Naive thymus-derived CD8-positive, alpha-beta T cell (primary cell): ENCODE measurements around the gene A2M. TPM values are rescaled to one million over a fixed set of nuclear protein-coding genes. Genes with fewer than 3 reads are reported as not detected.
A peak's percentile ranks its signal among the peaks of the same experiment; 100 is the strongest.

ENCODE experiments used
- ATAC-seq, 2 donors: fragments of 150-1000 bp; cut with Tn5 transposase in 1 of 2; sonication (Bioruptor Pico), chemical (Tn5 transposase) in 1 of 2; 1 replicate in 1 of 2; 2 replicates in 1 of 2; pipeline ENCODE4 v1.10.0; 2021; ENCODE audit warnings: mild to moderate bottlenecking in 2 of 2, moderate library complexity in 2 of 2
- POLR2A ChIA-PET: fragments of 350-600 bp; sonication (Branson Sonifier 250); formaldehyde crosslinking; loops from one replicate; lab custom pipeline; 2021; ENCODE audit warnings: antibody characterized with exemption; lab: Charles Lee
- DNase-seq, 10 donors: peaks; one replicate each; pipeline versions ENCODE4 v3.0.0 to v3.0.0-alpha.2; 2020 to 2022
- H3K27ac Mint-ChIP-seq, 10 donors: one replicate each; pipeline ENCODE4 v1.8.0; 2020 to 2022; ENCODE audit warnings: mild to moderate bottlenecking in 10 of 10, mixed read lengths in 10 of 10, moderate library complexity in 4 of 10, inconsistent platforms in 1 of 10
- H3K27me3 Mint-ChIP-seq, 5 donors: one replicate each; pipeline ENCODE4 v1.8.0; 2021 to 2022; ENCODE audit warnings: mixed read lengths in 5 of 5
- H3K36me3 Mint-ChIP-seq, 3 donors: one replicate each; pipeline ENCODE4 v1.8.0; 2020 to 2022; ENCODE audit warnings: mixed read lengths in 3 of 3, mild to moderate bottlenecking in 2 of 3, inconsistent platforms in 1 of 3
- H3K4me1 Mint-ChIP-seq, 4 donors: one replicate each; pipeline ENCODE4 v1.8.0; 2021 to 2022; ENCODE audit warnings: mixed read lengths in 4 of 4
- H3K4me3 Mint-ChIP-seq, 10 donors: one replicate each; pipeline ENCODE4 v1.8.0; 2020 to 2022; ENCODE audit warnings: mild to moderate bottlenecking in 10 of 10, mixed read lengths in 10 of 10, moderate library complexity in 6 of 10, inconsistent platforms in 1 of 10
- H3K9me3 Mint-ChIP-seq, 9 donors: one replicate each; pipeline ENCODE4 v1.8.0; 2020 to 2022; ENCODE audit warnings: mixed read lengths in 9 of 9, mild to moderate bottlenecking in 3 of 9, inconsistent platforms in 1 of 9, moderate library complexity in 1 of 9
- polyA plus RNA-seq, 3 donors: library from polyadenylated mRNA; unstranded; fragments of 300-500 nt; fragmentation: Illumina TruSeq; gene quantifications; one replicate each; pipeline ENCODE4 v1.2.3, GENCODE V29; 2021
- total RNA-seq, 8 experiments: library from RNA in 2 of 8; stranded (reverse) in 2 of 8; gene quantifications; one replicate each; pipeline ENCODE4 v1.2.3 and lab custom pipeline; 2021 to 2026

Gene A2M
- total and polyA plus RNA-seq, 5 experiments from 2014 or later, result 0.03 to 1.5 (median 0.36) TPM; not detected in 2

DNA sequence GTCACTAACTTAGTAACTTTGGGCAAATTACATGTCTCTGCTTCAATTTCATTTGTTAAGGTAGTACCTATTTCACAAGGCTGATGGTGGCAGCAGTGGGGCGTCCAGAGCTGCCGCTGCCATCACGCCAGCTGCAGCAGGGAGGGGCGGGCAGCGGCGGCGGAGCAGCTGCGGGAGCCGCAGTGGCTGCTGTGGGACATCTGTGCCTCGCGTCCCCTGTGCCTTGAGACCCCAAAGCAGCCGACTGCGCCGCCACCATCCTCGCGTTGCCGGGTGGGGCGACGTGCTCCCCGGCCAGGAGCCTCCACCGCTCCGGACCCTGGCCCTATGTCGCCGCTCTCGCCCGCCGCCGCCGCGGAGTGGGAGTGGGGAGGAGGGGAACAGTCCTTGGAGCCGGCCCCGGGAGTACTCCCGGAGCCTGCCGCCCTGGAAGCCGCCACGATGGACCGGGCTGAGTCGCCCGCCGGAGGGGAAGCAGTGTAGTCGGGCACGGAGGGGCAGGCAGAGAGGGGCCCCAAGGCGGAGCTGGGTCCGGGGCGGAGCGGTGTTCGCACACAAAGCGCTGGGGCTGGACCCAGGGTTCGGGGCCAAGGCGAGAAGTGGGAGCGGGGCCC is 51.4 kb downstream of the A2M start:
- H3K4me1 Mint-ChIP-seq, result peaks cover 3 to 10% (median 9%) of the 10 kb centered on the region in 4 donors
- peaks cover 0 to 2% (median 0%) of the 10 kb centered on the region in 3 donors for H3K36me3 Mint-ChIP-seq
- DNase-seq, result peak; percentile 19 to 71 (median 44)
- no peaks in the 10 kb centered on the region for H3K9me3 Mint-ChIP-seq
- peak overlapping the region; percentile 79 to 89 (median 83) for H3K4me3 Mint-ChIP-seq
- ATAC-seq, result peak; percentile 91 to 93
- POLR2A ChIA-PET, result interaction anchor here (0.6 to 1.2 kb wide), 3 partner anchors 15 to 422 kb away, joined by 3 to 4 read pairs (median 4); partner anchors contain the start of gene M6PR
- peak overlapping the region in 5 of 10 donors; percentile 7 to 65 (median 24) for H3K27ac Mint-ChIP-seq
- peaks cover 0 to 2% (median 0%) of the 10 kb centered on the region in 5 donors for H3K27me3 Mint-ChIP-seq

DNA sequence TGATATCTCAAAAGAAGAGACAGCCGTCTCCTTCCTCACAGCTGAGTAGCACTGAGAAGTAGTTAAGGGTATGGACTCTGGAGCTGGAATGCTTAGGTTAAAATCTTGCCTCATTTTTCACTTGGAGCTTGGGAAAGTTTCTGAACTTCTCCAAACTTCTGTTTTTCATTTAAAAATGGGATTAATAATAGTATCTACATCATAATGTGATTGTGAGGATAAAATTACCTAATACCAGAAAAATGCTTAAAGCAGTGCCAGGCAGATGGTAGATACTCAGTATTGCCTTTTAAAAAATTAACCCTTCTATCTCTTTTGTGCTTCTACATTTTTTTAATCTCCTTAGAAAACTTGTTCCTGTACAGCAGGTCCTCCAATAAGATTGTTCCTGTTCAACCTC is 63.1 kb downstream of the A2M start:
- ATAC-seq, result no peak
- no peak for DNase-seq
- H3K27ac Mint-ChIP-seq, result peak overlapping the region in 1 of 10 donors; percentile 52
- no peak overlapping the region for H3K4me3 Mint-ChIP-seq
- peaks cover 0 to 4% (median 0%) of the 10 kb centered on the region in 3 donors for H3K36me3 Mint-ChIP-seq
- peaks cover 0 to 7% (median 3%) of the 10 kb centered on the region in 4 donors for H3K4me1 Mint-ChIP-seq
- POLR2A ChIA-PET, result no interaction called here
- no peaks in the 10 kb centered on the region for H3K9me3 Mint-ChIP-seq
- no peaks in the 10 kb centered on the region for H3K27me3 Mint-ChIP-seq

DNA sequence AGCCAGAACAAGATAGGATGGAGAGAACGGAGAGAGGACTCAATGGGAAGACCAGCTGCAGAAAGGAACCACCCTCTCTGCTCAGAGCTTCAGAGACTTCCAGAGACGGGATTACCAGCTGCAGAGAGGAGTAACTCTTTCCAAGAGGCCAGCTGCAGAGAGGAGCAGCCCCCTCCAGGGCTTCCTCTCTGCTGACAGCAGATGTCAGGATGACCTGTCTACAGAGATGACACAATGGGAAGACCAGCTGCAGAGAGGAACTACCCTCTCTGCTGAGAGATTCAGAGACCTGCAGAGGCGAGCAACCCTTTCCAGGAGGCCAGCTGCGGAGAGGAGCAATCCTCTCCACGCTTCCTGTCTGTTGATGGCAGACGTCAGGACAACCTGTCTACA is 64.6 kb downstream of the A2M start:
- POLR2A ChIA-PET, result interaction anchor here (1.7 kb wide), 1 partner anchor 102 kb away, joined by 11 read pairs; the partner anchor contains the start of gene M6PR

DNA sequence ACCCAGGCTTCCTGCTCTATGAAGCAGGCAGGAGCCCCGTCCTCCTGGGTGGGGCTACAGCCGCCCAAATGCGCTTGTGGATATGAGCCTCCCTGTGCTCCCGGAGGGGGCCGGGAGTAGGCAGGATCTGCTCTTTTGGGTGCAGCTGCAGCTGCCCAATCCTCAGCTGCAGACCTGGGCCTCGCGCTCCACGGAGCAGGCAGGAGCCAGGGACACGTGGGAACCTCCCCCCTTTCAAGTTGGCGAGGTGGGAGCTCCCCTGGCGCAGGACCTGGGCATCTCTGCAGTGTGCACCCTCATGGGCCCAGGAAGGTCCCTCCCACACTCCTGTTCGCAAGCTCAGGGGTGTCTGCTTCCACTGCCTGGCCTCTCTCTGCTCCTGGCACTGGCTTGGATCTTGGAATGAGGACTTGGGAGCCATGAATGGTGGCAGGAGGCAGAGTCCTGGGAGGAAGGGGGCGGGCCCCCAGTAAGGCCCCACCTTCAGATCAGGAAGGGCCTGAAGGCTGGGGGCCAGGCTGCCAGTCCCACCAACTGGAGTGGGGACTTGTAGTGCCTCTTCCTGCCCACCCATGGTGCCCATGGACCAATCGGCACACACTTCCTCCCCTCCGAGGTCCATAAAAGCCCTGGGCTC is 65.1 kb downstream of the A2M start:
- no peak overlapping the region for H3K27ac Mint-ChIP-seq
- ATAC-seq, result no peak
- peaks cover 0 to 4% (median 2%) of the 10 kb centered on the region in 3 donors for H3K36me3 Mint-ChIP-seq
- DNase-seq, result no peak
- H3K4me3 Mint-ChIP-seq, result no peak overlapping the region
- peaks cover 0 to 6% (median 0%) of the 10 kb centered on the region in 9 donors for H3K9me3 Mint-ChIP-seq
- POLR2A ChIA-PET, result interaction anchor here (1.7 to 2.3 kb wide), 3 partner anchors 99 to 105 kb away, joined by 4 to 11 read pairs (median 7); partner anchors contain the start of gene M6PR
- no peaks in the 10 kb centered on the region for H3K27me3 Mint-ChIP-seq
- H3K4me1 Mint-ChIP-seq, result peaks cover 3 to 19% (median 12%) of the 10 kb centered on the region in 4 donors

More for the DNA sequence above, 64.6 kb downstream of the A2M start:
- Mint-ChIP-seq H3K27ac (peak overlapping the region in 1 of 10 donors; percentile 65), H3K4me1 (peaks cover 3 to 14% (median 10%) of the 10 kb centered on the region in 4 donors), H3K4me3 (no peak overlapping the region), H3K36me3 (peaks cover 0 to 4% (median 0%) of the 10 kb centered on the region in 3 donors), H3K9me3 (peaks cover 0 to 3% (median 0%) of the 10 kb centered on the region in 9 donors), H3K27me3 (no peaks in the 10 kb centered on the region)
- no peak for ATAC-seq
- DNase-seq, result no peak

DNA sequence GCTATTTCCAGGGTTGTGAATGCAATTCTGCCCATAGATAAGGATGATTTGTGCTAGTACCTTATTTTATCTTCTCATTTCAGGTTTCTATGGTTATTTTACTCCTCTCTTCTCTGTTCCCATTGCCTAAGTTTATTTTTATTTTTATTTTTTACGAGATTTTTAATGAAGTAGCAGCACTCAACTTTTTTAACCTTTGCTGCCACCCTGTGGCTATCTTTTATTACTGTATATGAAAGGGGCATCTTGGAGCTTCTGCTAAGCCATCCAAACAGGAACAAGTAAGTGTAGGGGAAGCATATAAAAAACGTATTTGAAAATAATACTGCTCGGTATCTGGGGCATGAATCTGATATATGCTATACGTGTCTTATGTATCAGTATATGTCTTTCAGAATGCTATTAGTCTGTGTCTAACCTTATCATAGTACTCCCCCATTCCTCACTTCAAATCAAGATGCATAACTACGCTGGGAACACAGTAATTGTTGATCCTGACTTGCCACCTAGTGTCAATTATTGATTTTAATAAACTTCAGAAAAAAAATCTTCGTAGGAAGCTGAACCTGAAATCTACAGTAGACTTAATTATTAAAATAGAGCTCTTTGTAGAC is 66.1 kb downstream of the A2M start:
- Mint-ChIP-seq H3K4me1 (peaks cover 3 to 19% (median 12%) of the 10 kb centered on the region in 4 donors), H3K27me3 (no peaks in the 10 kb centered on the region), H3K27ac (peak overlapping the region in 2 of 10 donors; percentile 35 to 65), H3K9me3 (peaks cover 0 to 10% (median 2%) of the 10 kb centered on the region in 9 donors), H3K36me3 (peaks cover 0 to 4% (median 2%) of the 10 kb centered on the region in 3 donors), H3K4me3 (no peak overlapping the region)
- peak in 6 of 10 donors; percentile 29 to 66 (median 50) for DNase-seq
- POLR2A ChIA-PET, result interaction anchor here (1.0 to 2.3 kb wide), 5 partner anchors 15 to 374 kb away, joined by 3 to 11 read pairs (median 4); partner anchors contain the start of gene M6PR
- peak; percentile 81 to 85 for ATAC-seq

DNA sequence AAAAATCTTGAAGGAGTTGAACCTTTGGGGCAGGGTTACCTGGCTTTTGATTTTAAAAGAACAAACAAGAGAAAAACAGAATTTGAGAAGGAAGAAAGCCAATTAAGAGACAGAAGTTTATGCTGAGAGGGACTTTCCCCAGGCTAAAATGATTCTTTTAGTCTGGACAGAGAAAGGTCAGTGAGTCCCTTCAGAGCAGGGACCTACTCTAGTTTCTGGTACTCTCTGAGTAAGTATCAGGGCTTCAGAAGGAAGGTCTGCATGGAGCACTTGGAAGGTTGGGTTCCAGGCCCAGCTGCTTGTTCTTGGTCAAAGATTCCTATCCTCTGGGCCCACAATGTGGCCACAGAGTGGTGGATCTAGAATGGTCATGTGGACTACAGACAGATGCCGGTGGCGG is 66.8 kb downstream of the A2M start:
- POLR2A ChIA-PET, result interaction anchor here (1.0 to 2.3 kb wide), 4 partner anchors 15 to 374 kb away, joined by 3 to 7 read pairs (median 4); no protein-coding TSS in a partner anchor
- Mint-ChIP-seq H3K9me3 (peaks cover 0 to 10% (median 2%) of the 10 kb centered on the region in 9 donors), H3K36me3 (peaks cover 0 to 4% (median 2%) of the 10 kb centered on the region in 3 donors), H3K27ac (peak overlapping the region in 3 of 10 donors; percentile 12 to 71 (median 61)), H3K4me3 (no peak overlapping the region), H3K4me1 (peaks cover 3 to 19% (median 12%) of the 10 kb centered on the region in 4 donors), H3K27me3 (no peaks in the 10 kb centered on the region)
- no peak for DNase-seq
- ATAC-seq, result no peak

DNA sequence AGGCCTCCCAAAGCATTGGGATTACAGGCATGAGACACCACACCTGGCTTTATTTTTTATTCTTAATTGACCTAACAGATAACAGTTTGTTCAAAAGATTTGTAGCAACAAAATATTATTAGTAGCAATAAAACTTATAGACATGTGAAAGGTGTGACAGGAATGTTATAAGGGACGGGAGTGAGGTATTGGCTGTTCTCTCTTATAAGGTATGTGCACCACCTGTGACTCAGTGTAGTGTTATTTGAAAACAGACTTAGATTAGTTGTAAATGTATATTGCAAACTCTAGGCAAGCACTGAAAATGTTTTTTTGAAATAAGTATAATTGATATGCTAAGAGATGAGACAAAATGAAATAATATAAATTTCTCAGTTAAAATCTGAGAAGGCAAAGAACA is 68.6 kb downstream of the A2M start:
- H3K27ac Mint-ChIP-seq, result peak overlapping the region in 2 of 10 donors; percentile 25 to 40
- H3K4me1 Mint-ChIP-seq, result peaks cover 3 to 22% (median 12%) of the 10 kb centered on the region in 4 donors
- peaks cover 0 to 2% (median 0%) of the 10 kb centered on the region in 3 donors for H3K36me3 Mint-ChIP-seq
- POLR2A ChIA-PET, result interaction anchor here (0.9 kb wide), 1 partner anchor 94 kb away, joined by 3 read pairs; no protein-coding TSS in a partner anchor
- ATAC-seq (no peak), DNase-seq (no peak)
- H3K9me3 Mint-ChIP-seq, result peaks cover 0 to 10% (median 2%) of the 10 kb centered on the region in 9 donors
- H3K27me3 Mint-ChIP-seq, result no peaks in the 10 kb centered on the region
- no peak overlapping the region for H3K4me3 Mint-ChIP-seq

DNA sequence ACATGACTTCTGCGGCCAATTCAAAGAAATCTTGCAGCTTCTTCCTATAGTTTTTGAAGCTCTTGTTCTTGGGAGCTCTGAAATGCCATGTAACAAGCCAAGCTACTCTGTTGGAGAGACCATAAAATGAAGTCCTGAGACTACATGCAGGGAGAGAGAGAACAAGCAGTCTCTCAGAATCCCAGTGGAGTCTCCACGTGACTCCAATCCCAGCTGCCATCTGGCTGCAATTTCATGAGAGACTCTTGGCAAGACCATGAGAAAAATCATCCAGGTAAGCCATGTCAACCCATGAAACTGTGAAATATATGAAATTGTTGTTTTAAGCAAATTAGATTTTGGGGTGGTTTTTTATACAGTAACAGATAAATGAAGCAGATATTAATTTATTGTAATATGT is 72.0 kb downstream of the A2M start:
- H3K36me3 Mint-ChIP-seq, result peaks cover 0 to 2% (median 0%) of the 10 kb centered on the region in 3 donors
- H3K27ac Mint-ChIP-seq, result no peak overlapping the region

DNA sequence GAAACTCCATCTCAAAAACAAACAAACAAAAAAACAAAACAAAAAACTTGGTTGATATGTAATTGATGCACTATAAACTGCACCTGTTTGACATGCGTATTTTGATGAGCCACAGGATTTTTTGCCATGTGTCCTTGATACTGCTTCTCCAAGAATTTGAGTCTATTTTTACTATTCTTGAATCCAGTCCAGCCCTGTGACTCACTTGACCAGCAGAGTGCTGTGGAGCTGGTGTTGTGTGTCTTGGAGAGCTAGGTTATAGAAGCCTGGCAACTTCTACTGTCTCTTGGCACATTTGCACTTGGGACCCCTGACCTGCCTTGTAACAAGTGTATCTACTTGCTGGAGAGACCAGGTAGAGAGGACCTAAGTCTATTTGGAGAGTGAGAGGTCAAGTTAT is 74.4 kb downstream of the A2M start:
- Mint-ChIP-seq H3K4me1 (peaks cover 13 to 46% (median 37%) of the 10 kb centered on the region in 4 donors), H3K27ac (peak overlapping the region in 3 of 10 donors; percentile 11 to 53 (median 49)), H3K36me3 (peaks cover 0 to 2% (median 0%) of the 10 kb centered on the region in 3 donors), H3K9me3 (peaks cover 0 to 10% (median 2%) of the 10 kb centered on the region in 9 donors), H3K27me3 (no peaks in the 10 kb centered on the region), H3K4me3 (no peak overlapping the region)
- DNase-seq (no peak), ATAC-seq (no peak)
- POLR2A ChIA-PET, result interaction anchor here (1.3 kb wide), 1 partner anchor 91 kb away, joined by 4 read pairs; the partner anchor contains the start of gene M6PR

More for the DNA sequence above, 72.0 kb downstream of the A2M start:
- POLR2A ChIA-PET, result no interaction called here
- Mint-ChIP-seq H3K9me3 (peaks cover 0 to 10% (median 2%) of the 10 kb centered on the region in 9 donors), H3K4me3 (no peak overlapping the region), H3K27me3 (no peaks in the 10 kb centered on the region), H3K4me1 (peaks cover 3 to 35% (median 25%) of the 10 kb centered on the region in 4 donors)
- DNase-seq (no peak), ATAC-seq (no peak)

DNA sequence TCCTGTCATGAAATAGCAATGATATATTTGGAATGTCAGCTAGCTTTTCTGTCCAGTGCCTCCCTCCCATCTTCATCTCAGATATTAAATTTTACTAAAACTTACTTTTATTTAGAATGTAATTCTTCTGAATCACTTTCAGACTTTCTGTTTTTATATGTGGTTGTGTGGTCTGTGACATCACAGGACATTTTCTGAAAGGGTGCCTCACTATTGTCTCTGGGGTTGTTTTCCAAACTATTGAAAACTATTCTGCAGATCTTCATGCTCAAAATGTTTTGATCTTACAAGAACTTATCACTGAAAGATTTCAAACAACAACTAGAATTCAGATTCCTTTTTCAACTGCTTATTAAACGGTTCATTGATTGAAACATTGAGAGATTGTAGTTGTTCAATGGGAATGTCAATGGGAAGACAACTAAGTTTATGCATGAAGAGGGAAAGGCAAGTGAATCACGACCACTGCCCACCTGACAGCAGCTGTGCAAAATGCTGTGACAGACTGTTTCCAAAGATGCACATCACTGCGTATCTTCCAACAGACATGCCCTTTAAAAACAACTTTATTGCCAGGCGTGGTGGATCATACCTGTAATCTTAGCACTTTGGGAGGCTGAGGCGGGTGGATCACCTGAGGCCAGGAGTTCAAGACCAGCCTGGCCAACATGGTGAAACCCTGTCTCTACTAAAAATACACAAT is 75.1 kb downstream of the A2M start:
- DNase-seq, result peak in 2 of 10 donors; percentile 16 to 20
- Mint-ChIP-seq H3K27ac (peak overlapping the region in 7 of 10 donors; percentile 44 to 83 (median 57)), H3K4me1 (peaks cover 15 to 48% (median 38%) of the 10 kb centered on the region in 4 donors), H3K4me3 (peak overlapping the region in 1 of 10 donors; percentile 19), H3K9me3 (peaks cover 0 to 4% (median 2%) of the 10 kb centered on the region in 9 donors), H3K36me3 (peaks cover 0 to 3% (median 0%) of the 10 kb centered on the region in 3 donors), H3K27me3 (no peaks in the 10 kb centered on the region)
- ATAC-seq, result peak in 1 of 2 donors; percentile 45
- POLR2A ChIA-PET, result no interaction called here

DNA sequence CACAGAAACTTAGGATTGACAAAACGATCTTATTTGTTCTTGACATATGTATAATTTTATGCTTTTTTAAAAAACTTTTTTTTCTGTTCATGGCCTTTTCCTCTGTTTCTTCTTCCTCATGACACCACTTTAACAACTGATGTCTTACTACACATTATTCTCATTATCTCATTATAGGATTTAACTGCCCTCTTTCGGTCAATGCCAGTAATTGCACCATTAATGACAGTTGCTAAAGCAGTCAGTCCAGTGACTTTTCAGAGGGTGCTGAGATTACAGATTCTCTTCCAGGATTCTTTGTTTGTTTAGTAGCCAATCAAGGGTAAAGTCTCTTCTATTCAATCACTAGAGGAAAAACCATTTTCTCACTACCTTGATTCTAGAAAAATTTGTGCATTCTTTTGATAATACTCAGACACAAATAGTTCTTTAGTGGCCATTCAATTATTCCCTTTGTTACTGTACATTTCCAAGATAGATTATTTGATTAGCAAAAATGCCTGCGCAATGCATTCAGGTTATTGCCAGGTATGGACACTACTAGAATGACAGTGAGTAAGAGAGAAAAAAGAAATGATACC is 76.2 kb downstream of the A2M start:
- DNase-seq, result peak in 5 of 10 donors; percentile 24 to 72 (median 66)
- Mint-ChIP-seq H3K9me3 (peaks cover 0 to 2% (median 0%) of the 10 kb centered on the region in 9 donors), H3K27me3 (no peaks in the 10 kb centered on the region), H3K36me3 (peaks cover 0 to 8% (median 0%) of the 10 kb centered on the region in 3 donors), H3K4me1 (peaks cover 15 to 48% (median 40%) of the 10 kb centered on the region in 4 donors), H3K4me3 (peak overlapping the region in 5 of 10 donors; percentile 6 to 16 (median 11)), H3K27ac (peak overlapping the region; percentile 4 to 88 (median 40))
- ATAC-seq, result peak; percentile 78 to 84
- POLR2A ChIA-PET, result interaction anchor here (4.0 kb wide), 1 partner anchor 88 kb away, joined by 51 read pairs; the partner anchor contains the start of gene M6PR
